Measurements from ENCODE around the gene ACAP3. TPM values are rescaled to one million over a fixed set of nuclear protein-coding genes. Genes with fewer than 3 reads are reported as not detected.

Gene ACAP3
- polyA plus RNA-seq, 3 donors: 22.4 to 39.1 (median 38.3) TPM

- no peak for DNase-seq (ENCODE audit: extremely low read depth in 1 of 11, low read depth in 9 of 11, low spot score in 4 of 11)
Measured at GRCh38 chr1:1307261-1307922, 338 bp downstream of the ACAP3 start.

- no peak for DNase-seq (ENCODE audit: extremely low read depth in 1 of 11, low read depth in 9 of 11, low spot score in 4 of 11)
Measured at GRCh38 chr1:1306661-1307260, 969 bp downstream of the ACAP3 start.

- DNase-seq (ENCODE audit: extremely low read depth in 1 of 11, low read depth in 9 of 11, low spot score in 4 of 11): no peak
Measured at GRCh38 chr1:1306070-1306660, 1.6 kb downstream of the ACAP3 start.

GRCh38 chr1:1305300-1306069 lies 2.2 kb downstream of the ACAP3 start:
- DNase-seq (ENCODE audit: extremely low read depth in 1 of 11, low read depth in 9 of 11, low spot score in 4 of 11): no peak

GRCh38 chr1:1304331-1305299 lies 3.1 kb downstream of the ACAP3 start:
- DNase-seq (ENCODE audit: extremely low read depth in 1 of 11, low read depth in 9 of 11, low spot score in 4 of 11): peak in 8 of 11 donors; percentile 40 to 63 (median 58)

- DNase-seq (ENCODE audit: extremely low read depth in 1 of 11, low read depth in 9 of 11, low spot score in 4 of 11): no peak
Measured at GRCh38 chr1:1303736-1304135, 4.0 kb downstream of the ACAP3 start.

GRCh38 chr1:1302951-1303509 lies 4.7 kb downstream of the ACAP3 start:
- no peak for DNase-seq (ENCODE audit: extremely low read depth in 1 of 11, low read depth in 9 of 11, low spot score in 4 of 11)

- no peak for DNase-seq (ENCODE audit: extremely low read depth in 1 of 11, low read depth in 9 of 11, low spot score in 4 of 11)
Measured at GRCh38 chr1:1302006-1302430, 5.7 kb downstream of the ACAP3 start.

GRCh38 chr1:1300352-1300739 lies 7.4 kb downstream of the ACAP3 start:
- DNase-seq (ENCODE audit: extremely low read depth in 1 of 11, low read depth in 9 of 11, low spot score in 4 of 11): no peak

GRCh38 chr1:1299686-1300351 lies 7.9 kb downstream of the ACAP3 start:
- no peak for DNase-seq (ENCODE audit: extremely low read depth in 1 of 11, low read depth in 9 of 11, low spot score in 4 of 11)

GRCh38 chr1:1298861-1299685 lies 8.7 kb downstream of the ACAP3 start:
- peak in 3 of 11 donors; percentile 27 to 36 (median 34) for DNase-seq (ENCODE audit: extremely low read depth in 1 of 11, low read depth in 9 of 11, low spot score in 4 of 11)

- DNase-seq (ENCODE audit: extremely low read depth in 1 of 11, low read depth in 9 of 11, low spot score in 4 of 11): no peak
Measured at GRCh38 chr1:1297802-1298424, 9.8 kb downstream of the ACAP3 start.

GRCh38 chr1:1296070-1297061 lies 11.4 kb downstream of the ACAP3 start:
- no peak for DNase-seq (ENCODE audit: extremely low read depth in 1 of 11, low read depth in 9 of 11, low spot score in 4 of 11)

- DNase-seq (ENCODE audit: extremely low read depth in 1 of 11, low read depth in 9 of 11, low spot score in 4 of 11): no peak
Measured at GRCh38 chr1:1295154-1295923, 12.4 kb downstream of the ACAP3 start.
